GM21515 (cell line): ENCODE results near the gene C2orf81.
"Not testable (repeated sequence)": the region's sequence is repeated elsewhere in the genome, so short reads cannot be mapped to it uniquely, and the experiment has no call there.

Source experiments
- ATAC-seq: cut with Tn5 transposase; IDR thresholded peaks from one replicate; pipeline ENCODE4 v1.9.1; 2021; ENCODE audit not compliant: unreplicated experiment

Gene C2orf81

GRCh38 chr2:74424139-74424992 lies 2.9 kb upstream of the C2orf81 start:
- ATAC-seq: no peak

GRCh38 chr2:74423231-74424095 lies 2.0 kb upstream of the C2orf81 start:
- ATAC-seq: no peak

- ATAC-seq: not testable (repeated sequence)
Observed at GRCh38 chr2:74420443-74421103, 846 bp downstream of the C2orf81 start.

- ATAC-seq: no peak
Observed at GRCh38 chr2:74420006-74420405, 1.4 kb downstream of the C2orf81 start.

GRCh38 chr2:74419345-74419744 lies 2.1 kb downstream of the C2orf81 start:
- ATAC-seq: no peak

- no peak for ATAC-seq
Observed at GRCh38 chr2:74418312-74418711, 3.1 kb downstream of the C2orf81 start.

- ATAC-seq: no peak
Observed at GRCh38 chr2:74417763-74418162, 3.7 kb downstream of the C2orf81 start.

GRCh38 chr2:74417197-74417596 lies 4.2 kb downstream of the C2orf81 start:
- no peak for ATAC-seq

- ATAC-seq: no peak
Observed at GRCh38 chr2:74416778-74417177, 4.6 kb downstream of the C2orf81 start.

GRCh38 chr2:74415762-74416395 lies 5.5 kb downstream of the C2orf81 start:
- no peak for ATAC-seq

GRCh38 chr2:74414881-74415761 lies 6.3 kb downstream of the C2orf81 start:
- ATAC-seq: no peak

- no peak for ATAC-seq
Observed at GRCh38 chr2:74414441-74414840, 7.0 kb downstream of the C2orf81 start.

- ATAC-seq: no peak
Observed at GRCh38 chr2:74413001-74413698, 8.3 kb downstream of the C2orf81 start.

- ATAC-seq: no peak
Observed at GRCh38 chr2:74407682-74408081, 13.7 kb downstream of the C2orf81 start.

- ATAC-seq: no peak
Observed at GRCh38 chr2:74406035-74406434, 15.4 kb downstream of the C2orf81 start.

GRCh38 chr2:74401891-74402290 lies 19.5 kb downstream of the C2orf81 start:
- ATAC-seq: no peak

GRCh38 chr2:74399785-74400184 lies 21.6 kb downstream of the C2orf81 start:
- no peak for ATAC-seq

- no peak for ATAC-seq
Observed at GRCh38 chr2:74396149-74396548, 25.3 kb downstream of the C2orf81 start.

- no peak for ATAC-seq
Observed at GRCh38 chr2:74393525-74393924, 27.9 kb downstream of the C2orf81 start.

GRCh38 chr2:74392449-74392743 lies 29.0 kb downstream of the C2orf81 start:
- no peak for ATAC-seq
